HCT116 (cell line): ENCODE results near the gene MTHFD2. TPM values are rescaled to one million over a fixed set of nuclear protein-coding genes. Genes with fewer than 3 reads are reported as not detected.

Experiments
- ATAC-seq: fragments of 200-7000 bp; cut with Tn5 transposase; 2 replicates; pipeline ENCODE4 v1.9.1; 2020; ENCODE audit warnings: mild to moderate bottlenecking, moderate library complexity
- BruUV-seq: library from RNA; stranded (reverse); fragments of 400-500 nt; replicated peaks from 2 replicates; lab custom pipeline; 2021; lab: Mats Ljungman, UMichigan
- CTCF ChIA-PET: fragments of 300-600 bp; sonication (Branson Sonifier 250); formaldehyde crosslinking; loops from one replicate; lab custom pipeline; 2021; ENCODE audit warnings: antibody characterized with exemption; lab: Charles Lee
- POLR2A ChIA-PET: fragments of 300-600, 350-600 bp; sonication (Branson Sonifier 250); formaldehyde crosslinking; loops from one replicate; lab custom pipeline; 2021; ENCODE audit warnings: antibody characterized with exemption; lab: Charles Lee
- RAD21 ChIA-PET, 2 experiments: fragments of 300-600 bp; sonication (Branson Sonifier 250); formaldehyde crosslinking; loops; one replicate each; lab custom pipeline; 2023; ENCODE audit warnings: low total read pairs in 2 of 2; ENCODE audit not compliant: uncharacterized antibody in 2 of 2, unreplicated experiment in 2 of 2, low non-redundant PET in 1 of 2; lab: Charles Lee
- DNase-seq: peaks from one replicate; pipeline ENCODE4 v3.0.0-alpha.2; 2010; ENCODE audit warnings: low read depth, low spot score
- H2AFZ ChIP-seq: fragments of 200-600 bp; shearing (Covaris generic), sonication (generic); 2 replicates; pipeline ENCODE4 v1.6.1; 2017; ENCODE audit warnings: low read depth, mixed run types, mixed read lengths, antibody characterized with exemption, low read length; ENCODE audit not compliant: poor library complexity, severe bottlenecking
- H3K27ac ChIP-seq: 2 replicates; pipeline ENCODE4 v1.5.1; 2012; ENCODE audit warnings: low read depth, low read length
- H3K27me3 ChIP-seq: fragments of 200-600 bp; sonication (generic); 2 replicates; pipeline ENCODE4 v1.6.1; 2016; ENCODE audit warnings: mixed run types, low read length, mixed read lengths; ENCODE audit not compliant: insufficient read depth
- H3K36me3 ChIP-seq, 2 experiments: fragments of 200-500 bp in 1 of 2; fragments of 200-600 bp in 1 of 2; sonication (Bioruptor generic) in 1 of 2; sonication (generic) in 1 of 2; 2 replicates each; pipeline versions ENCODE4 v1.5.1 to v1.6.1; 2014 to 2016; ENCODE audit warnings: low read length in 2 of 2, inconsistent platforms in 1 of 2, mixed read lengths in 1 of 2, mixed run types in 1 of 2; ENCODE audit not compliant: insufficient read depth in 2 of 2, control insufficient read depth in 1 of 2
- H3K4me1 ChIP-seq, 2 experiments: fragments of 200-600 bp in 1 of 2; sonication (generic) in 1 of 2; 2 replicates each; pipeline versions ENCODE4 v1.5.1 to v1.6.1; 2012 to 2017; ENCODE audit warnings: low read length in 2 of 2, inconsistent platforms in 1 of 2, mild to moderate bottlenecking in 1 of 2, mixed read lengths in 1 of 2, mixed run types in 1 of 2, moderate library complexity in 1 of 2; ENCODE audit not compliant: insufficient read depth in 2 of 2, control insufficient read depth in 1 of 2
- H3K4me2 ChIP-seq: fragments of 200-600 bp; sonication (generic); 2 replicates; pipeline ENCODE4 v1.6.1; 2017; ENCODE audit warnings: mixed run types, low read length, mixed read lengths
- H3K4me3 ChIP-seq, 2 experiments: fragments of 200-600 bp in 1 of 2; sonication (generic) in 1 of 2; replicated peaks in 1 of 2; 2 replicates each; pipeline ENCODE4 v1.5.1; 2011 to 2016; ENCODE audit warnings: low read length in 2 of 2, control low read depth in 1 of 2, low read depth in 1 of 2, mild to moderate bottlenecking in 1 of 2, mixed read lengths in 1 of 2, mixed run types in 1 of 2
- H3K79me2 ChIP-seq: fragments of 200-600 bp; sonication (generic); 2 replicates; pipeline ENCODE4 v1.6.1; 2017; ENCODE audit warnings: mild to moderate bottlenecking, mixed run types, low read length, moderate library complexity, mixed read lengths; ENCODE audit not compliant: insufficient read depth
- H3K9ac ChIP-seq: fragments of 200-600 bp; sonication (generic); 2 replicates; pipeline ENCODE4 v1.6.1; 2016; ENCODE audit warnings: low read length, mixed read lengths
- H3K9me2 ChIP-seq: fragments of 200-600 bp; sonication (generic), shearing (Covaris generic); 2 replicates; pipeline ENCODE4 v1.6.1; 2017; ENCODE audit warnings: mixed run types, mild to moderate bottlenecking, moderate library complexity; ENCODE audit not compliant: insufficient read depth
- H3K9me3 ChIP-seq, 2 experiments: fragments of 200-500 bp in 1 of 2; fragments of 200-600 bp in 1 of 2; sonication (Bioruptor generic) in 1 of 2; sonication (generic) in 1 of 2; 2 replicates each; pipeline ENCODE4 v1.6.1; 2014 to 2017; ENCODE audit warnings: low read length in 2 of 2, mixed read lengths in 2 of 2, inconsistent platforms in 1 of 2, low read depth in 1 of 2, mild to moderate bottlenecking in 1 of 2, mixed run types in 1 of 2, moderate library complexity in 1 of 2; ENCODE audit not compliant: control insufficient read depth in 1 of 2, insufficient read depth in 1 of 2
- H4K20me1 ChIP-seq: fragments of 200-600 bp; sonication (generic), shearing (Covaris generic); 2 replicates; pipeline ENCODE4 v1.6.1; 2017; ENCODE audit warnings: mixed run types, mild to moderate bottlenecking, moderate library complexity; ENCODE audit not compliant: insufficient read depth
- ATF3 ChIP-seq: IDR thresholded peaks from 2 replicates; pipeline ENCODE4 v1.6.1; 2012
- CBX3 ChIP-seq: IDR thresholded peaks from 2 replicates; pipeline ENCODE4 v1.6.1; 2012; ENCODE audit warnings: low read depth
- CEBPB ChIP-seq: IDR thresholded peaks from 2 replicates; pipeline ENCODE4 v1.6.1; 2012; ENCODE audit warnings: low read depth
- CTCF ChIP-seq, 3 experiments: fragments of 200-600 bp in 1 of 3; sonication (generic) in 1 of 3; IDR thresholded peaks in 2 of 3; conservative IDR thresholded peaks in 1 of 3; 2 replicates each; pipeline ENCODE4 v1.5.1; 2012 to 2017; ENCODE audit warnings: low read depth in 2 of 3, low read length in 2 of 3, antibody characterized with exemption in 1 of 3, borderline replicate concordance in 1 of 3, control low read depth in 1 of 3, mild to moderate bottlenecking in 1 of 3, mixed read lengths in 1 of 3, mixed run types in 1 of 3, moderate library complexity in 1 of 3; ENCODE audit not compliant: insufficient read depth in 1 of 3
- ELF1 ChIP-seq: IDR thresholded peaks from 2 replicates; pipeline ENCODE4 v1.6.1; 2012; ENCODE audit warnings: low read depth, borderline replicate concordance
- EZH2 ChIP-seq: fragments of 200-600 bp; sonication (generic); IDR thresholded peaks from 2 replicates; pipeline ENCODE4 v1.6.1; 2017; ENCODE audit warnings: antibody characterized with exemption, mixed run types
- FOSL1 ChIP-seq: IDR thresholded peaks from 2 replicates; pipeline ENCODE4 v1.6.1; 2012; ENCODE audit warnings: low read depth
- JUND ChIP-seq: IDR thresholded peaks from 2 replicates; pipeline ENCODE4 v1.6.1; 2012
- POLR2A ChIP-seq: IDR thresholded peaks from 2 replicates; pipeline ENCODE4 v1.7.0; 2011; ENCODE audit warnings: borderline replicate concordance; ENCODE audit not compliant: insufficient read depth, insufficient read length; ENCODE audit errors: extremely low read depth
- SP1 ChIP-seq: IDR thresholded peaks from 2 replicates; pipeline ENCODE4 v1.6.1; 2012; ENCODE audit warnings: low read depth
- SRF ChIP-seq: IDR thresholded peaks from 2 replicates; pipeline ENCODE4 v1.6.1; 2012; ENCODE audit warnings: low read depth
- TCF7L2 ChIP-seq: IDR thresholded peaks from 2 replicates; pipeline ENCODE4 v1.7.0; 2011; ENCODE audit warnings: borderline replicate concordance, inconsistent platforms; ENCODE audit not compliant: insufficient read depth, insufficient read length; ENCODE audit errors: extremely low read depth
- ZNF274 ChIP-seq: fragments of 200-500 bp; sonication (Bioruptor generic); IDR thresholded peaks from 2 replicates; pipeline ENCODE4 v1.6.1; 2014; ENCODE audit warnings: mild to moderate bottlenecking, low read depth, low read length, inconsistent platforms
- intact Hi-C: fragments of 100-400 bp; cut with micrococcal nuclease; formaldehyde crosslinking; loops from 2 replicates; pipeline ENCODE4 v1.10.0; 2022
- total RNA-seq: library from RNA; stranded (reverse); gene quantifications from one replicate; pipeline ENCODE4 v1.2.1, GENCODE V29; 2021; ENCODE audit not compliant: unreplicated experiment
- TF ChIP-seq, protein P1 (sequence below): IDR thresholded peaks from 2 replicates; pipeline ENCODE4 v1.6.1; 2012; ENCODE audit warnings: low read depth

The MTHFD2 gene
- total RNA-seq, 1 experiment from 2014 or later, result 445 TPM

- RAD21 ChIA-PET, result no interaction called here
- Histone ChIP-seq H3K4me1 (peaks cover 12 to 14% of the 10 kb centered on the region in 2 experiments), H2AFZ (peak overlapping the region; percentile 73), H3K36me3 (no peaks in the 10 kb centered on the region), H3K4me3 (peak overlapping the region in 1 of 2 experiments; percentile 24; a peak in 1 of 4 replicates), H3K79me2 (no peaks in the 10 kb centered on the region), H3K9me2 (no peaks in the 10 kb centered on the region), H3K9ac (0 out of 2 replicates have a peak overlapping the region, but pooled peaks have one; percentile 21), H3K27me3 (no peaks in the 10 kb centered on the region)
- intact Hi-C loops, result no loop called here
- CTCF ChIA-PET, result interaction anchor here (1.6 kb wide), 1 partner anchor 9 kb away, joined by 6 read pairs; the partner anchor contains the start of gene MOB1A
- peak; percentile 89 for ATAC-seq
- TF ChIP-seq CEBPB (no peak), SRF (peak; percentile 80), CBX3 (peak; percentile 51; the same call in 1 of the 2 replicates), SP1 (peak; percentile 39), FOSL1 (no peak), ATF3 (no peak)
- TF ChIP-seq, all 23 proteins: peak for 3
- no peaks in the 10 kb centered on the region for H4K20me1 ChIP-seq
- peak overlapping the region; percentile 4 for H3K27ac ChIP-seq
- H3K4me2 ChIP-seq, result peak overlapping the region; percentile 60
- no peaks in the 10 kb centered on the region for H3K9me3 ChIP-seq
- DNase-seq, result peak; percentile 22
- POLR2A ChIA-PET, result interaction anchor here (1.0 to 1.4 kb wide), 2 partner anchors 9 to 10 kb away, joined by 3 to 5 read pairs; partner anchors contain the start of genes MOB1A and MTHFD2
- no TSS peak for BruUV-seq
Observed at GRCh38 chr2:74188018-74188601, 10.3 kb upstream of the MTHFD2 start.

- POLR2A ChIA-PET, result interaction anchor here (1.0 to 1.4 kb wide), 3 partner anchors 10 kb away, joined by 3 to 5 read pairs (median 4); partner anchors contain the start of genes MOB1A and MTHFD2
- H2AFZ ChIP-seq, result peak overlapping the region; percentile 73
- RAD21 ChIA-PET, result no interaction called here
- no peak for TF ChIP-seq ZNF274
- TF ChIP-seq POLR2A, result no peak
- TF ChIP-seq FOSL1, result no peak
- no peak for TF ChIP-seq ELF1
- no peak for TF ChIP-seq JUND
- no peak for TF ChIP-seq TCF7L2
- no peak for TF ChIP-seq CTCF (IDR thresholded peaks at IDR 0.05 in 2 of 3, conservative IDR thresholded peaks at IDR 0.05 in 1 of 3; ENCODE audit: borderline replicate concordance in 1 of 3, insufficient read depth in 1 of 3, low read depth in 2 of 3, low read length in 2 of 3)
- TF ChIP-seq EZH2, result no peak
- TF ChIP-seq, protein P1, sequence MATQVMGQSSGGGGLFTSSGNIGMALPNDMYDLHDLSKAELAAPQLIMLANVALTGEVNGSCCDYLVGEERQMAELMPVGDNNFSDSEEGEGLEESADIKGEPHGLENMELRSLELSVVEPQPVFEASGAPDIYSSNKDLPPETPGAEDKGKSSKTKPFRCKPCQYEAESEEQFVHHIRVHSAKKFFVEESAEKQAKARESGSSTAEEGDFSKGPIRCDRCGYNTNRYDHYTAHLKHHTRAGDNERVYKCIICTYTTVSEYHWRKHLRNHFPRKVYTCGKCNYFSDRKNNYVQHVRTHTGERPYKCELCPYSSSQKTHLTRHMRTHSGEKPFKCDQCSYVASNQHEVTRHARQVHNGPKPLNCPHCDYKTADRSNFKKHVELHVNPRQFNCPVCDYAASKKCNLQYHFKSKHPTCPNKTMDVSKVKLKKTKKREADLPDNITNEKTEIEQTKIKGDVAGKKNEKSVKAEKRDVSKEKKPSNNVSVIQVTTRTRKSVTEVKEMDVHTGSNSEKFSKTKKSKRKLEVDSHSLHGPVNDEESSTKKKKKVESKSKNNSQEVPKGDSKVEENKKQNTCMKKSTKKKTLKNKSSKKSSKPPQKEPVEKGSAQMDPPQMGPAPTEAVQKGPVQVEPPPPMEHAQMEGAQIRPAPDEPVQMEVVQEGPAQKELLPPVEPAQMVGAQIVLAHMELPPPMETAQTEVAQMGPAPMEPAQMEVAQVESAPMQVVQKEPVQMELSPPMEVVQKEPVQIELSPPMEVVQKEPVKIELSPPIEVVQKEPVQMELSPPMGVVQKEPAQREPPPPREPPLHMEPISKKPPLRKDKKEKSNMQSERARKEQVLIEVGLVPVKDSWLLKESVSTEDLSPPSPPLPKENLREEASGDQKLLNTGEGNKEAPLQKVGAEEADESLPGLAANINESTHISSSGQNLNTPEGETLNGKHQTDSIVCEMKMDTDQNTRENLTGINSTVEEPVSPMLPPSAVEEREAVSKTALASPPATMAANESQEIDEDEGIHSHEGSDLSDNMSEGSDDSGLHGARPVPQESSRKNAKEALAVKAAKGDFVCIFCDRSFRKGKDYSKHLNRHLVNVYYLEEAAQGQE, result no peak
- no peak for TF ChIP-seq SRF
- no peak for TF ChIP-seq CEBPB
- TF ChIP-seq SP1, result no peak
Observed at GRCh38 chr2:74188696-74189095, 9.7 kb upstream of the MTHFD2 start.

More at GRCh38 chr2:74188696-74189095, 9.7 kb upstream of the MTHFD2 start:
- no peak overlapping the region for H3K4me3 ChIP-seq
- H3K36me3 ChIP-seq, result no peaks in the 10 kb centered on the region
- intact Hi-C loops, result no loop called here
- no peaks in the 10 kb centered on the region for H3K9me3 ChIP-seq
- peaks cover 12 to 14% of the 10 kb centered on the region in 2 experiments for H3K4me1 ChIP-seq
- no peak for ATAC-seq
- H3K79me2 ChIP-seq, result no peaks in the 10 kb centered on the region
- BruUV-seq, result no TSS peak
- no peak for DNase-seq
- CTCF ChIA-PET, result interaction anchor here (1.6 kb wide), 1 partner anchor 10 kb away, joined by 6 read pairs; the partner anchor contains the start of gene MOB1A
- H3K27ac ChIP-seq, result peak overlapping the region; percentile 4
- H3K9ac ChIP-seq, result no peak overlapping the region
- H3K4me2 ChIP-seq, result peak overlapping the region; percentile 60
- H4K20me1 ChIP-seq, result no peaks in the 10 kb centered on the region
- no peaks in the 10 kb centered on the region for H3K9me2 ChIP-seq
- H3K27me3 ChIP-seq, result no peaks in the 10 kb centered on the region
